HUES64 (cell line): ENCODE measurements around the gene KRT33B. TPM values are rescaled to one million over a fixed set of nuclear protein-coding genes. Genes with fewer than 3 reads are reported as not detected.

Experiments
- H3K27ac ChIP-seq: 2 replicates; pipeline ENCODE4 v1.7.0; 2013; ENCODE audit warnings: low read depth, low read length, inconsistent platforms
- H3K27me3 ChIP-seq: 2 replicates; pipeline ENCODE4 v1.6.1; 2013; ENCODE audit warnings: mild to moderate bottlenecking, low read length; ENCODE audit not compliant: insufficient read depth
- H3K36me3 ChIP-seq: 2 replicates; pipeline ENCODE4 v1.6.1; 2013; ENCODE audit warnings: mild to moderate bottlenecking, low read length; ENCODE audit not compliant: insufficient read depth
- H3K4me1 ChIP-seq: 2 replicates; pipeline ENCODE4 v1.6.1; 2013; ENCODE audit warnings: mild to moderate bottlenecking, low read length, moderate library complexity; ENCODE audit not compliant: insufficient read depth
- H3K4me3 ChIP-seq: 2 replicates; pipeline ENCODE4 v1.5.1; 2013; ENCODE audit warnings: mild to moderate bottlenecking, low read length, moderate library complexity
- H3K9ac ChIP-seq: 2 replicates; pipeline ENCODE4 v1.6.1; 2013; ENCODE audit warnings: mild to moderate bottlenecking, low read depth, low read length
- H3K9me3 ChIP-seq: 2 replicates; pipeline ENCODE4 v1.6.1; 2013; ENCODE audit warnings: low read depth, low read length; ENCODE audit not compliant: insufficient read depth
- whole genome bisulfite sequencing: fragments of 150-250, 120-280 bp; methylation state at CpG from one replicate; pipeline ENCODE4 v1.1.7; 2013; ENCODE audit warnings: missing lambda C conversion rate; 5-methylcytosine and 5-hydroxymethylcytosine counted together
- polyA plus RNA-seq, 2 experiments: library from polyadenylated mRNA; stranded (reverse); fragments of 50-300 nt; gene quantifications; one replicate each; pipeline ENCODE4 v1.2.3, GENCODE V29; 2013

Gene KRT33B
- polyA plus RNA-seq (2013, experiment 1 of 2), result not detected
- not detected for polyA plus RNA-seq (2013, experiment 2 of 2)

- Histone ChIP-seq H3K4me1 (no peaks in the 10 kb centered on the region), H3K27ac (no peak within 1 kb of the TSS), H3K27me3 (no peaks in the 10 kb centered on the region), H3K9ac (no peak within 1 kb of the TSS), H3K4me3 (no peak within 1 kb of the TSS), H3K9me3 (no peaks in the 10 kb centered on the region), H3K36me3 (no peaks in the 10 kb centered on the region)
- WGBS, result 100% methylated on average over 1 of the region's 1 CpG
Observed at GRCh38 chr17:41369713-41370112, at the start of gene KRT33B. KRT33B (minus strand) TSS chr17:41369813; CDS start chr17:41369750, 63 bp downstream.

GRCh38 chr17:41418116-41418860 is 48.7 kb upstream of the KRT33B start:
- no peaks in the 10 kb centered on the region for H3K36me3 ChIP-seq

DNA sequence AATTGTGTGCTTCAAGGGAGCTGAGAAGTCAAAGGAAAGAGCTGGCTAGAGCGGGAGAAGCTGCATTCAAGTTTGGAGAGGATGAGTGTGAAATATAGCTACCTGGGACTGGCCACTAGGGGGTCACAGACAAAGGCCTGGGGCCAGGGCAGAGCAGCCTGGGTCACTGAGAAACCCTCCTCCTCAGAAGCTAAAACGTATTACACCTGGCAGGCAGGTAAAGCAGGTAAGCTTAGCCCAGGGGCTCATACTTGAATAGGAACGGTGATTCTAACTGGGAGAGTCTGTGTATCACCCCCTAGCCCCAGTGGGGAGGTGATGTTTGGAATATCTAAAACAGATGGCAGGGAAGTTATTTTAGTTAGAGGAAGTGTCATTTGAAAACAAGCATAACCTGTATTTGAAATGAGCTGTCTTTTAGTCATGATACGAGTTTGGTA is 48.0 kb upstream of the KRT33B start:
- no peaks in the 10 kb centered on the region for H3K27me3 ChIP-seq
- H3K9ac ChIP-seq, result no peak overlapping the region
- no peaks in the 10 kb centered on the region for H3K9me3 ChIP-seq
- peaks cover 11% of the 10 kb centered on the region; the same call in 1 of the 2 replicates for H3K4me1 ChIP-seq
- H3K4me3 ChIP-seq, result no peak overlapping the region
- H3K36me3 ChIP-seq, result no peaks in the 10 kb centered on the region
- WGBS, result 55% methylated on average over 4 of the region's 4 CpGs
- no peak overlapping the region for H3K27ac ChIP-seq

More at GRCh38 chr17:41418116-41418860, 48.7 kb upstream of the KRT33B start:
- WGBS, result 95% methylated on average over 7 of the region's 7 CpGs
- H3K9me3 ChIP-seq, result no peaks in the 10 kb centered on the region
- H3K27ac ChIP-seq, result no peak overlapping the region
- peaks cover 5% of the 10 kb centered on the region; the same call in 1 of the 2 replicates for H3K4me1 ChIP-seq
- H3K27me3 ChIP-seq, result no peaks in the 10 kb centered on the region
- H3K9ac ChIP-seq, result no peak overlapping the region
- H3K4me3 ChIP-seq, result no peak overlapping the region

- H3K36me3 ChIP-seq, result no peaks in the 10 kb centered on the region
- H3K4me3 ChIP-seq, result no peak overlapping the region
- H3K9ac ChIP-seq, result no peak overlapping the region
- no peaks in the 10 kb centered on the region for H3K9me3 ChIP-seq
- H3K27ac ChIP-seq, result no peak overlapping the region
- peaks cover 14% of the 10 kb centered on the region; the same call in 1 of the 2 replicates for H3K4me1 ChIP-seq
- H3K27me3 ChIP-seq, result no peaks in the 10 kb centered on the region
- WGBS, result 95% methylated on average over 6 of the region's 6 CpGs
Observed at GRCh38 chr17:41417127-41417526, 47.5 kb upstream of the KRT33B start.

DNA sequence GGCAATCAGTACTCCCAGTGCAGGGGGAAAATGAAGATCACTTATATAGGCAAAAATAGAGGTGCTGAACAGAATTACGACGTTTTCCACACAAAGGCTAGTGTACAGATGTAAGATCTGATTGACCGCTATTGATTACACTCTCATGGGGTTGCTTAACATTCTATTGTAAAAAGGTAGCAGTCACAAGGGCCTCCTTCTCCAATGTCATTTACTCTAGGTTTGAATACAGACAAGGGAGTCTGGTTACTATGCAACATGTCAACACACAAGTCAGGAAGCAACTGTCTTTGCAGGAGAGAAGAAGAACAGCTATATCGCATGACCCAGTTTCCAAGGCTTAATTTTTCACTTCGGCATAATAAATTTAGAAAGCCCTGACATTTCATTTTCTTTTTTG is 46.9 kb upstream of the KRT33B start:
- H3K27ac ChIP-seq, result no peak overlapping the region
- no peaks in the 10 kb centered on the region for H3K36me3 ChIP-seq
- H3K9ac ChIP-seq, result no peak overlapping the region
- 97% methylated on average over 5 of the region's 5 CpGs for whole genome bisulfite sequencing
- no peaks in the 10 kb centered on the region for H3K27me3 ChIP-seq
- no peak overlapping the region for H3K4me3 ChIP-seq
- H3K4me1 ChIP-seq, result peaks cover 20% of the 10 kb centered on the region; the same call in 1 of the 2 replicates
- no peaks in the 10 kb centered on the region for H3K9me3 ChIP-seq

DNA sequence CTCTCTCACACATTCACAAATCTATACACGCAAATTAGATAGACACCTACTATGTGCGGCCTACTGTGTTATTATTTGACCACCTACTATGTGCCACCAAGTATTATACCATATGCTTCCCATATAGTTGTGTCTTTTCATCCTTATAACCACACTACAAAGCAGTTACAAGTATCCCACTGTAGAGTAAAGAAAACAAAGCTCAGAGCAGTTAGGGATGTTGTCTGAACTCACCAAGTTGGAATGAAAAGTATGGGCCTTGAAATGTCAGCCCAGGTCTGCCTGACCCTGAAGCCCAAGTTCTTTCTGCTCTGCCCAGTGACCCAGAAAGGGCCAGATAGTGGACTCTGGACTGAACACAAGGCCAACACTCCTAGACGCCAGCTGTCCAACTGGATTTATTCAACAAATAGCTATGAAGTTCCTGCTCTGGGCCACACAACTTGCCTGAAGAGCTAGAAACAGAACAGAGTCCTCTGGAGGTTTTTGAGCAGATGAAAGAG is 46.3 kb upstream of the KRT33B start:
- WGBS, result 89% methylated on average over 3 of the region's 3 CpGs
- H3K9me3 ChIP-seq, result no peaks in the 10 kb centered on the region
- H3K9ac ChIP-seq, result no peak overlapping the region
- no peak overlapping the region for H3K27ac ChIP-seq
- H3K36me3 ChIP-seq, result no peaks in the 10 kb centered on the region
- no peaks in the 10 kb centered on the region for H3K27me3 ChIP-seq
- no peak overlapping the region for H3K4me3 ChIP-seq
- H3K4me1 ChIP-seq, result peaks cover 20% of the 10 kb centered on the region; the same call in 1 of the 2 replicates

- H3K4me3 ChIP-seq, result no peak overlapping the region
- 91% methylated on average over 4 of the region's 4 CpGs for WGBS
- H3K4me1 ChIP-seq, result peaks cover 20% of the 10 kb centered on the region; the same call in 1 of the 2 replicates
- no peaks in the 10 kb centered on the region for H3K9me3 ChIP-seq
- H3K36me3 ChIP-seq, result no peaks in the 10 kb centered on the region
- no peaks in the 10 kb centered on the region for H3K27me3 ChIP-seq
- no peak overlapping the region for H3K9ac ChIP-seq
- H3K27ac ChIP-seq, result no peak overlapping the region
Observed at GRCh38 chr17:41415411-41415810, 45.8 kb upstream of the KRT33B start.

DNA sequence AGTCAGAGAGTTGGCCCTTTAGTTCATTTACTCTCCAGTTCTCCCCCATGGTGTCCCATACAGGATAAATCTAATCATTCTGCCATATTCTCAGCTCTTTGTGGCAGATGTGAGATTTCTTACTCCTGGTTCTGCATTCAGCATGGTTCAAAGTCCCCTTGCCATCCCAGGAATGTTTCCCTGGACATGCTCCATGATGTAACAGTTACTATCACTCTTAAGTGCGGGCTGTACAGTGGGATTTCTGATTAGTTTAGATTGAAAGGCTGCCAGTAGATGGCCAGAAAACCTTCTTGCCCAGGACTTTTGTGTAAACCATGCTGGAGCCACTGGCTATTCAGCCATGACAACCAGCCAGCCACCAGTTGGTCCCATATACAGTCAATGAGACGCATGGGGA is 44.4 kb upstream of the KRT33B start:
- Histone ChIP-seq H3K36me3 (no peaks in the 10 kb centered on the region), H3K9ac (no peak overlapping the region), H3K9me3 (no peaks in the 10 kb centered on the region), H3K27ac (no peak overlapping the region), H3K4me1 (peaks cover 20% of the 10 kb centered on the region; the same call in 1 of the 2 replicates), H3K27me3 (no peaks in the 10 kb centered on the region), H3K4me3 (no peak overlapping the region)
- WGBS, result 92% methylated on average over 2 of the region's 2 CpGs

- no peaks in the 10 kb centered on the region for H3K36me3 ChIP-seq
- H3K4me1 ChIP-seq, result peaks cover 20% of the 10 kb centered on the region; the same call in 1 of the 2 replicates
- no peak overlapping the region for H3K27ac ChIP-seq
- H3K9me3 ChIP-seq, result no peaks in the 10 kb centered on the region
- no peak overlapping the region for H3K4me3 ChIP-seq
- H3K9ac ChIP-seq, result no peak overlapping the region
- no peaks in the 10 kb centered on the region for H3K27me3 ChIP-seq
- 47% methylated on average over 5 of the region's 5 CpGs for WGBS
Observed at GRCh38 chr17:41413353-41413957, 43.8 kb upstream of the KRT33B start.

DNA sequence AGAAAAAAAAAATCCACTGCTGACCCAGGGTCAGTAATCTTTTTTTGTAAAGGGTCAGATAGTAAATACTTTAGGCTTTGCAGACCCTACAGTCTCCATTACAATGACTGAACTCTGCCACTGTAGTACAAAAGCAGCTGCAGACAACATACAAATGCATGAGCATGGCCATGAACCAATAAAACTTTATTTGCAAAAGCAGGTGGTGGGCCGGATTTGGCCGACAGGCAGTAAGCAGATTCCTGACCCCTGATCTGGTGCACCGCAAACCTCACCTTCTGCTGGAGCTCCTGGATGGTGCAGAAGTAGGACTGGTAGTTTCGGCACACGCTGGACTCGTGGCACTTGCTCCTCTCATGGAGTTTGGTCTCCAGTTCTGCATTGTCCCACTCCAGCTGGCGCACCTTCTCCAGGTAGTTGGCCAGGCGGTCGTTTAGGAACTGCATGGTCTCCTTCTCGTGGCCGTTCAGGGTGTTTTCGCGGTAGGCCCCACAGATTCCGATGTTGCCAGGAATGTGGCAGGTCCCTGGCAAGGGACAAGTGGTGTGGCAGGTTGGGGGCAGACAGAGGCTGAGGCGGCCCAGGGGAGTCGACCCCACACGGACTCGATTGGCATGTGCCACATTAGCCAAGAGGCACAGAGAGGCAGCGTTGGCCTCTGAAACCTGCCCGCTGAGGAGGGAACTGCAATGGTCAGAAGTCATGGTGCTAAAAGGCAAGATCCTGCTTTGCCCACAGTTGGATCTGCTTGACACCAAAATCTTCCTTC is 41.6 kb upstream of the KRT33B start:
- H3K4me1 ChIP-seq, result peaks cover 20% of the 10 kb centered on the region; the same call in 1 of the 2 replicates
- no peak overlapping the region for H3K27ac ChIP-seq
- H3K4me3 ChIP-seq, result no peak overlapping the region
- H3K9me3 ChIP-seq, result no peaks in the 10 kb centered on the region
- no peak overlapping the region for H3K9ac ChIP-seq
- 95% methylated on average over 20 of the region's 20 CpGs for WGBS
- no peaks in the 10 kb centered on the region for H3K36me3 ChIP-seq
- H3K27me3 ChIP-seq, result no peaks in the 10 kb centered on the region
